HG03571 (cell line): Measurements from ENCODE around the gene EDARADD.
"Not testable (repeated sequence)": the region's sequence is repeated elsewhere in the genome, so short reads cannot be mapped to it uniquely, and the experiment has no call there.

ENCODE experiments used
- ATAC-seq: cut with Tn5 transposase; IDR thresholded peaks from one replicate; pipeline ENCODE4 v1.9.1; 2021; ENCODE audit not compliant: unreplicated experiment

EDARADD gene

DNA sequence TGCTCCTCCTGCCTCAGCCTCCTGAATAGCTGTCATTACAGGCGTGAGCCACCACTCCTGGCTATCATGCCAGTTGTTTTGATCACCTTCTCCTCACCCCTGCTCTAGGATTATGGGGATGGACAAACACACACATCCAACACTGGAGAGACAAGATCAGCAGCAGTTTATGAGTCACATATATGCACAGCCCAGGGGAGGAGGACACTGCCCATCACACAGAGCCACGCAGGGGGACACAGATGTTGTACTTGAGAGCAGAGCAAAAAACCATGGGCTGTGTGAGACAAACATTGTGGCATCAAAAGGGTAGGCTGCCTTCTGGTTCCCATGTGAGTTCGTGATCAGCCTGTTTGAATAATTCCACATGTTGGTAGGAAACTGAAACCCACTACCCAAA lies 32.1 kb downstream of the EDARADD start:
- no peak for ATAC-seq

GRCh38 chr1:236429715-236430274 lies 35.7 kb downstream of the EDARADD start:
- no peak for ATAC-seq

- ATAC-seq, result no peak
Measured at GRCh38 chr1:236433819-236434315, 39.8 kb downstream of the EDARADD start.

- no peak for ATAC-seq
Measured at GRCh38 chr1:236438614-236439013, 44.5 kb downstream of the EDARADD start.

GRCh38 chr1:236440373-236440772 lies 46.3 kb downstream of the EDARADD start:
- ATAC-seq, result no peak

GRCh38 chr1:236450779-236451178 lies 56.7 kb downstream of the EDARADD start:
- ATAC-seq, result no peak

DNA sequence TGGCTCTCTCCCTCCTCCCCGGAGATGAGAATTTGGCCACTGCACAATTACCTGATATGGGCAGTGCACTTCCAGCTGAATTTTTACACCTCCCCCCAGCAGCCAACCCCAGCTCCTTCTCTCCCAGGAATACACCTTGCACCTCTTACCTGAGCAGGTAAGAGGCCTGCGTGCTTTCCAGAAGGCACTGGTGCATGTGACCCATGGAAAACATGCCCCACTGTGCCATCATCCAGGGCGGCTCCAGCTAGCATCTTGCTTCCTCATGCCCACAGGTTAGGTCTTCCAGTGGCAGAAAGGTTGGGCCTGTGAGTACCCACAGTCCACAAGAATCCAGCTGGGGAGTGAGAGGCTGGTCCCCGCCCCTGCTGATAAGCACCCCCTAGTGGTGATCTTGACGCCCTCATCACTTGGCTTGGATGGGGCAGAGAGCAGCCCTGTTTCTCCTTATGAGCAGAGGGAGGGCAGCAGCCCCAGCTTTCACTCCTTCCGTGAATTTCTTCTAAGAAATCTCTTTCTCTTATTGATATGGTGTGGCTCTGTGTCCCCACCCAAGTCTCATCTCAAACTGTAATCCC lies 57.8 kb downstream of the EDARADD start:
- ATAC-seq, result no peak

- ATAC-seq, result no peak
Measured at GRCh38 chr1:236455243-236455642, 61.2 kb downstream of the EDARADD start.

GRCh38 chr1:236457775-236458174 lies 63.7 kb downstream of the EDARADD start:
- peak; percentile 62 for ATAC-seq

DNA sequence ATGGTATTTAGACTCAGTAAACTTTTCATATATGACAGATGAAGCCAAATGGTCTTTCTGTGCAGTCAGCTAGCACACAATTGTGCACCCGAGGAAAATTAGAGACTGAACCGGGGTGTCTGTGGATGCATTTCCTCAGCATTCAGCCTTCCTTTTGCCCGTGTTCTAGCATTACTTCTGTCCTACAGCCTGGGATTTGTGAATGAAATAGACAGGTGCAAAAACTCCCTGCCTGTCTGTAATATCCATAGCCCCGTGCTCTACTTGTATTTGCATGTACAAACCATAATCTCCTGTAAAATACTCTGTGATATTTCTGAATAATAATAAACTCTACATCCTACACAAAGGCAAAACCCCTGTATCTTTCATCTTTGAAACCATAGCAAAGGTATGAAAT lies 64.9 kb downstream of the EDARADD start:
- ATAC-seq, result no peak

- no peak for ATAC-seq
Measured at GRCh38 chr1:236460103-236460502, 66.0 kb downstream of the EDARADD start.

DNA sequence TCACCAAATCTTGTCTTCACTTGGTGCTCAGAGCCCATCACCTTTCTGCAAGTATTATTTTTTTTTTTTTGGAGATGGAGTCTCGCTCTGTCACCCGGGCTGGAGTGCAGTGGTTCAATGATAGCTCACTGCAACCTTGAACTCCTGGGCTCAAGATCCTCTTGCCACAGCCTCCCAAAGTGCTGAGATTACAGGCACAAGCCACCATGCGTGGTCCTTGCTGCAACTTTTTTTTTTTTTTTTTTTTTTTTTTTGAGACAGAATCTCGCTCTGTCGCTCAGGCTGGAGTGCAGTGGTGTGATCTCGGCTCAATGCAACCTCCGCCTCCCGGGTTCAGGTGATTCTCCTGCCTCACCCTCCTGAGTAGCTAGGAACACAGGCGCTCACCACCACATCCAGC lies 70.1 kb downstream of the EDARADD start:
- not testable (repeated sequence) for ATAC-seq

DNA sequence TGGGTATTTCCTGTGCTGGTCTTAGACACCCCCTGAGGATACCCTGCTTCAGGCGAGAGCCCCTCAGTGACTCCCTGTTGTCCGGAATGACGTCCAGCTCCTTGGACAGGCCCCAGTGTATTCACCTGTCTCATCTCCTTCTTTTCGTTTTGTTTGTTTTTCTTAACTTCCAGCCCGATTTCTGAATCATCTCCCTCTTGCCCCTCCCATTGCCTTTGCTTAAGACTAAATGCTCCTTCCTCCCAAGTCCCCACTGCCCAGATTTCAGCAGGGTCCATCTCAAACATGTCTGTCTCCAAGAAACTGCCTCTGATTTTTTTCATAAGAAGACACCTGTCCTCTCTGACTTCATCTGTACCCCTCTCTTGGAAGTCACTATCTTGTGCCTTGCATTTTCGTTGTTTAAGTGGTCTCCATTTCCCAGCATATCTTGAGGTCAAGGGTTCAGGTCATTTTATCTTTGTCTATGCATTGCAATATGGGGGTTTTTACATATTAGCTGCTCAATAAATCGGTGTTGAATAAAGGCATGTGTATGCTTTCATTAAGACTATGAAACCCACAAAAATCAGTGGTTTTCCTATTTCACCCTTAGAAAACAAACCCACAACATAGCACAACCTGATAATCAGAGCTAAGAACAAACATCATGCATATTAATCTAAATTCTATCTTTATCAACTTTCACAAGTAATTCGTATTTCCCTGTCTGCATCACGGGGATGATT lies 71.3 kb downstream of the EDARADD start:
- peak; percentile 37 for ATAC-seq

DNA sequence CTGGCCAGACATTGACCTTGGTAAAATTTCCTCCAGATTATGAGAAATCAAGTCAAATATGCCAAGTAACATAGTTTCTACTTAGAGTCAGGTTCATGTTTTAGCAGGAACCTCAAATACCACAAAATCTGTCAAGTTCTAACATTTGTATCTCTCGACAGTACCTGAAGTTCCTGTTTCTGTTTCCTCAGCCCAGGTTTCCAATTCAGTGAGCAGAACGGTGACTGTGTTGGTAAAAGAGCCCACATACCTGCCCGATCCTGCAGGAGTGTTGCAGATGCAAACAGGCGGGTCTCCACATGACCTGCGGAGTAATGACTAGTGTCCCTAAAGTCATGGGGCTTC lies 71.8 kb downstream of the EDARADD start:
- peak; percentile 85 for ATAC-seq

GRCh38 chr1:236467327-236467641 lies 73.2 kb downstream of the EDARADD start:
- ATAC-seq, result no peak

GRCh38 chr1:236468625-236469024 lies 74.5 kb downstream of the EDARADD start:
- no peak for ATAC-seq

DNA sequence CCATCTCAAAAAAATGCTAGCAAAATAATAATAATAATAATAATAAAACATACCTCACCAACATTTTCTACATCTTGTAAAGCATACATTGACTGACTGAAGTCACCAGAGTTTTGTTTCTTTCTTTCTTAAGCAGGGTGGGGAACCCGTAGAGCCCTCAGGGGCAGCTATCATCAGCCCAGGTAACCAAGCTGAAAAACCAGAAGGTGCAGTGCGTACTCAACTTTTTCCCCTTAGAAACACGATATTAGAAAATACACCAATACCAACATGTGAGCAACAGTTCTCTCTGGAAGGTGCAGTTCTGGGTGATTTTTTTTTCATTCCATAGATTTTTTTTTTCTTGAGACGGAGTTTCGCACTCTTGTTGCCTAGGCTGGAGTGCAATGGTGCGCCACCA lies 75.4 kb downstream of the EDARADD start:
- no peak for ATAC-seq

DNA sequence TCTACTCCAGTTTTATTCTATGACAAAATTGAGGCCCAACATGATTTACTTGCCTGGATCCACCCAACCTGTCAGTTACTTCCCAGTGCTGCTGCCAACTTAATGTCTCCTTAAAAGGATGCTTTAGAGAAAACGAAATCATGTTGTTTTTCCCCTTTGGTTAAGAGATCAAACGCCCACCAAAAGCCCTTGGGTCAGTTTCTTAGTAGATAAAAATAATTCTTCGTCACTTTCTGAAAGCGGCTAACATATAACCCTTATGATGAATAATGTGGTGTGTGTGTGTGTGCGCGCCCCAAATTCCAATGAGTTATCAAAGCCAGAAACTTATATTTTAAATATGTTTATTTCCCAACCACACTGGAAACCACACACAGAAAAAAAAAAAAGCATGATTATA lies 77.0 kb downstream of the EDARADD start:
- no peak for ATAC-seq

DNA sequence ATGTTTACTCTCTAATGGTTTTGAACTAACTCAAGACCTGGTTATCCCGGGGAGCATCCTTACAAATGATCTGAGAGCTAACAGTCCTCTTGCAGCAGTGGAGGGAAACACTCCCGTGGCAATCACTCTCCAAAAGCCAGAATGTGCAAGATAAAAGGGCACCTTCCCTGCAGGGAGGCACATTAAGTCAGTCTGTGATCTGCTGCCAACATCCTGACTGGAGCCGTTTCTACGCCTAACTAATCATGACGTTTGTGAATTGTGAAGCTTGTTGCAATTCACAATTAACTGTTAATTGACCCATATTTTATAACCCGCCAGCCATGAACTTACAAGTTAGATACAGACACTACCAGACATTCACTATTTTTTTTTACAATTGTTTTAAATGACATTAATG lies 77.6 kb downstream of the EDARADD start:
- no peak for ATAC-seq

DNA sequence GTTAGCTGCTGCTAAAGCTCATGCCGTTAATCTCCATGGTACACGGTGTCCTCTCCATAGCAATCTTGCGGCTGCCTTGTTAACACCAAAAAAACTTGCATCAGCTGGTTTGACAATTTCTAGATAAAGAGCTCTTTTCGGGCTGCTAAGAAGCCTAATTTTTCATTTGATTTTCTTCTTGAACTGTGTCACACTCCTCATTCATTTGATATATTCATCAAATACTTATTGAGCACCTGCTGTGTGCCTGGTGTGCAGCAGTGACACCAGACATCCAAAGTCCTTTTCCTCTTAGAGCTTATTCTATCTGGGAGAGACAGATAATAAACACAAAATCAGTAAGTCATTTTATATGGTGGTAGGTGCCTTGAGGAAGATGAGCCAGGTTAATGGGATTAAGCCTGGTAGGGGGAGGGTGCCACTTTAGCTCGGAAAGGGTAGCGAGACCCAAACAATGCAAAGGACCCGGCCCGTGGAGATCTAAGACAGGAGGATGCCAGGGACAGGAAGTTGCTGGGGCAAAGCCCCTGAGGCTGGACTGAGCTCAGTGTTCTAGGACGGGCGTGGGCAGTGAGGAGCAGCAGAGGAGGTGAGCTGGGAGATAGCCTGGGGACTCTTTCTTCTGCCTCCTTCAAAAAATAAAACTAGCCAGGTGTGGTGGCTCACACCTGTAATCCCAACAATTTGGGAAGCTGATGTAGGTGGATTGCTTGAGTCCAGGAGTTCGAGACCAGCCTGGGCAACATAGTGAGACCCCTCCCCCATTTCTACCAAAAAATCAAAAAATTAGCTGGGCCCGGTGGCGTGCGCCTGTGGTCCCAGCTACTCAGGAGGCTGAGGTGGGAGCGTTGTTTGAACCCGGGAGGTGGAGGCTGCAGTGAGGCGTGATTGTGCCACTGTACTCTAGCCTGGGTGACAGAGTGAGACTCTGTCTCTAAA lies 79.0 kb downstream of the EDARADD start:
- no peak for ATAC-seq

- ATAC-seq, result no peak
Measured at GRCh38 chr1:236476019-236476418, 81.9 kb downstream of the EDARADD start.
